Esophagus muscularis mucosa (tissue), 4 donors: Measurements from ENCODE around the gene ADK.

Experiments
- CTCF ChIP-seq, 3 experiments: fragments of 200-600 bp in 2 of 3; fragments of 450-650 bp in 1 of 3; sonication (generic) in 2 of 3; IDR thresholded peaks; one replicate each; pipeline ENCODE4 v1.5.1; 2017 to 2019; ENCODE audit warnings: antibody characterized with exemption in 3 of 3, mild to moderate bottlenecking in 2 of 3, moderate library complexity in 1 of 3
- EP300 ChIP-seq: sonication (generic); formaldehyde crosslinking; IDR thresholded peaks from one replicate; pipeline ENCODE4 v1.6.1; 2017; ENCODE audit warnings: antibody characterized with exemption
- POLR2A ChIP-seq: fragments of 450-650 bp; IDR thresholded peaks from one replicate; pipeline ENCODE4 v1.6.1; 2017; ENCODE audit warnings: antibody characterized with exemption, moderate library complexity, mild to moderate bottlenecking, low read depth

GRCh38 chr10:74684462-74684861 lies 533.4 kb downstream of the ADK start:
- TF ChIP-seq POLR2A (no peak), CTCF (IDR thresholded peaks at IDR 0.05) (no peak), EP300 (no peak)
